PC-3 (cell line): ENCODE results near the gene LRP1B. TPM values are rescaled to one million over a fixed set of nuclear protein-coding genes. Genes with fewer than 3 reads are reported as not detected.

Experiments
- ATAC-seq: fragments of 200-7000 bp; cut with Tn5 transposase; 2 replicates; pipeline ENCODE4 v1.9.1; 2020; ENCODE audit warnings: mild to moderate bottlenecking, moderate library complexity
- BruUV-seq: library from RNA; stranded (reverse); fragments of 400-500 nt; replicated peaks from 2 replicates; lab custom pipeline; 2021; lab: Mats Ljungman, UMichigan
- CTCF ChIA-PET: fragments of 300-600 bp; sonication (Branson Sonifier 250); formaldehyde crosslinking; loops from one replicate; lab custom pipeline; 2022; ENCODE audit warnings: antibody characterized with exemption; lab: Charles Lee
- POLR2A ChIA-PET: fragments of 300-600 bp; sonication (Branson Sonifier 250); formaldehyde crosslinking; loops from one replicate; lab custom pipeline; 2022; ENCODE audit warnings: antibody characterized with exemption; ENCODE audit not compliant: unreplicated experiment; lab: Charles Lee
- DNase-seq: peaks from one replicate; pipeline ENCODE4 v3.0.0-alpha.2; 2015
- H2AFZ ChIP-seq: fragments of 300-600 bp; sonication (generic); 2 replicates; pipeline ENCODE4 v1.6.0; 2016; ENCODE audit warnings: antibody characterized with exemption, low read length
- H3F3A ChIP-seq: fragments of 300-600 bp; sonication (generic); one replicate; pipeline ENCODE4 v1.6.0; 2017; ENCODE audit warnings: antibody characterized with exemption, low read length, control low read depth, mild to moderate bottlenecking; ENCODE audit not compliant: unreplicated experiment
- H3K27ac ChIP-seq: fragments of 300-600 bp; sonication (generic); 2 replicates; pipeline ENCODE4 v1.5.1; 2016; ENCODE audit warnings: mild to moderate bottlenecking, low read length
- H3K27me3 ChIP-seq: fragments of 300-600 bp; sonication (generic); 2 replicates; pipeline ENCODE4 v1.6.1; 2016; ENCODE audit warnings: low read length, mixed read lengths
- H3K36me3 ChIP-seq: fragments of 300-600 bp; sonication (generic); 2 replicates; pipeline ENCODE4 v1.6.1; 2016; ENCODE audit warnings: low read depth, mixed run types, low read length, mixed read lengths
- H3K4me1 ChIP-seq: fragments of 300-600 bp; sonication (generic); 2 replicates; pipeline ENCODE4 v1.5.1; 2016; ENCODE audit warnings: low read length; ENCODE audit not compliant: insufficient read depth
- H3K4me2 ChIP-seq: fragments of 300-600 bp; sonication (generic); 2 replicates; pipeline ENCODE4 v1.6.0; 2016; ENCODE audit warnings: low read length
- H3K4me3 ChIP-seq: fragments of 300-600 bp; sonication (generic); 2 replicates; pipeline ENCODE4 v1.5.1; 2016; ENCODE audit warnings: mild to moderate bottlenecking, low read length, mixed read lengths
- H3K79me2 ChIP-seq: fragments of 300-600 bp; sonication (generic); 2 replicates; pipeline ENCODE4 v1.6.1; 2017; ENCODE audit warnings: low read length, mixed read lengths
- H3K9ac ChIP-seq: fragments of 300-600 bp; sonication (generic); 2 replicates; pipeline ENCODE4 v1.6.0; 2016; ENCODE audit warnings: mild to moderate bottlenecking, low read length
- H3K9me2 ChIP-seq: fragments of 300-600 bp; sonication (generic); replicated peaks from 2 replicates; pipeline ENCODE4 v1.6.1; 2016; ENCODE audit warnings: mixed run types, low read length, mixed read lengths
- H3K9me3 ChIP-seq: fragments of 300-600 bp; sonication (generic); 2 replicates; pipeline ENCODE4 v1.6.1; 2016; ENCODE audit warnings: low read length, mixed read lengths
- H4K20me1 ChIP-seq: fragments of 300-600 bp; sonication (generic); 2 replicates; pipeline ENCODE4 v1.6.1; 2016; ENCODE audit warnings: low read length, mixed read lengths
- EZH2 ChIP-seq: fragments of 300-600 bp; sonication (generic); IDR thresholded peaks from one replicate; pipeline ENCODE4 v1.6.1; 2017; ENCODE audit warnings: antibody characterized with exemption, mild to moderate bottlenecking, low read length; ENCODE audit not compliant: unreplicated experiment
- EZH2phosphoT487 ChIP-seq: fragments of 300-600 bp; sonication (generic); IDR thresholded peaks from 2 replicates; pipeline ENCODE4 v1.6.1; 2018; ENCODE audit warnings: mild to moderate bottlenecking, antibody characterized with exemption, low read length, borderline replicate concordance
- intact Hi-C: fragments of 100-400 bp; cut with micrococcal nuclease; formaldehyde crosslinking; loops from 2 replicates; pipeline ENCODE4 v1.9.0; 2023
- total RNA-seq: library from RNA; depleted of rRNA; stranded (reverse); fragments of >200 nt; gene quantifications from 2 replicates; pipeline ENCODE4 v1.2.3, GENCODE V29; 2014
- TF ChIP-seq, protein P1 (sequence below): fragments of 300-600 bp; sonication (generic); conservative IDR thresholded peaks from 2 replicates; pipeline ENCODE4 v1.5.1; 2017; ENCODE audit warnings: antibody characterized with exemption, low read depth, mild to moderate bottlenecking, low read length

LRP1B gene
- total RNA-seq, 1 experiment from 2014 or later, result 0.04 TPM

DNA sequence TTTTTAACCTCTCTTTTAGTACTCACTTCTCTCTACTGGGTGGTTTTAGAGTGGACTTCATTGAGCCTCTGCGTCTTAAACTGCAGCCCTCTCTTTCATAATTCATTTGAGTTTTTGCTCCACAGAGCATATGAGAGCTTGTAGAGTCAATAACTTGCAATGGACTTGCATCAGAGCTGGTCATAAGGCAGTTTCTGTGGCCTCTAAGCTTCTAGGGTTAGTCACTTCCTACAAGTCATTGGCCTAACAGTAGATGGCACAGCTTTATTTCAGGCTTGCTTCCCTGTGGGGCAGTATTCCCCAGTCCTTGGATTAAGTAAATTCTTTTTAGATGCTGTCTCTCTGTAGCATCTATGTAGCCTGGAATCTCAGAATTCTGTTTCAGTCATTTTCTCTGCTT is 1435.7 kb downstream of the LRP1B start:
- Histone ChIP-seq H3K4me2 (peak overlapping the region; percentile 11; the same call in 1 of the 2 replicates), H3K4me1 (peaks cover 7% of the 10 kb centered on the region), H3K27me3 (no peaks in the 10 kb centered on the region), H3K9me3 (no peaks in the 10 kb centered on the region), H3K79me2 (no peaks in the 10 kb centered on the region), H4K20me1 (no peaks in the 10 kb centered on the region), H3K27ac (peak overlapping the region; percentile 5; the same call in 1 of the 2 replicates), H3K9me2 (no peaks in the 10 kb centered on the region), H3F3A (no peaks in the 10 kb centered on the region), H3K36me3 (no peaks in the 10 kb centered on the region), H3K4me3 (no peak overlapping the region), H3K9ac (no peak overlapping the region), H2AFZ (peak overlapping the region; percentile 22; the same call in 1 of the 2 replicates)
- POLR2A ChIA-PET, result interaction anchor here (0.5 to 1.0 kb wide), 4 partner anchors 10 to 610 kb away, joined by 3 to 11 read pairs (median 4); no protein-coding TSS in a partner anchor
- CTCF ChIA-PET, result no interaction called here
- no TSS peak for BruUV-seq
- peak; percentile 100 for ATAC-seq
- peak; percentile 81 for DNase-seq
- no peak for TF ChIP-seq EZH2
- TF ChIP-seq EZH2phosphoT487, result no peak
- TF ChIP-seq, protein P1, sequence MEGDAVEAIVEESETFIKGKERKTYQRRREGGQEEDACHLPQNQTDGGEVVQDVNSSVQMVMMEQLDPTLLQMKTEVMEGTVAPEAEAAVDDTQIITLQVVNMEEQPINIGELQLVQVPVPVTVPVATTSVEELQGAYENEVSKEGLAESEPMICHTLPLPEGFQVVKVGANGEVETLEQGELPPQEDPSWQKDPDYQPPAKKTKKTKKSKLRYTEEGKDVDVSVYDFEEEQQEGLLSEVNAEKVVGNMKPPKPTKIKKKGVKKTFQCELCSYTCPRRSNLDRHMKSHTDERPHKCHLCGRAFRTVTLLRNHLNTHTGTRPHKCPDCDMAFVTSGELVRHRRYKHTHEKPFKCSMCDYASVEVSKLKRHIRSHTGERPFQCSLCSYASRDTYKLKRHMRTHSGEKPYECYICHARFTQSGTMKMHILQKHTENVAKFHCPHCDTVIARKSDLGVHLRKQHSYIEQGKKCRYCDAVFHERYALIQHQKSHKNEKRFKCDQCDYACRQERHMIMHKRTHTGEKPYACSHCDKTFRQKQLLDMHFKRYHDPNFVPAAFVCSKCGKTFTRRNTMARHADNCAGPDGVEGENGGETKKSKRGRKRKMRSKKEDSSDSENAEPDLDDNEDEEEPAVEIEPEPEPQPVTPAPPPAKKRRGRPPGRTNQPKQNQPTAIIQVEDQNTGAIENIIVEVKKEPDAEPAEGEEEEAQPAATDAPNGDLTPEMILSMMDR, result peak; percentile 43
- intact Hi-C loops, result loop anchor here (10.0 kb wide), 1 partner anchor 610 kb away; no protein-coding TSS in a partner anchor

DNA sequence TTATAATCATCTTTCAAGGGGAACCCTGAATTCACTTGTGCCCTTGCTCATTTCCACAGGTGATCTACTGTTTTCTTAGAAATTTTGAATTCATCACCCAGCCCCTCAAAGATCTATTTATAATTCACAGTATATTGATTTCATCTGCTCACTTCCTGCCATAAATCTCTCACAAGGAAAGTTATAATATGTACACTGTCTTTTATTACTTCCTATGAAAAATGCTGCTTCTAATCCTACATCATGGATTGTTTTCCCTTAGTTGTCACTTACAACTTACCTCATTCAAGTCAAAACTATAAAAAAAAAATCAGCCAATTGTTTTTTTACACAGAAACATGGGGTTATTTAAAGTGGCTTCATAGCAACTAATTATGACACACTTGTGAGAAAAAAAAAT is 1443.0 kb downstream of the LRP1B start:
- H3K9me2 ChIP-seq, result no peaks in the 10 kb centered on the region
- intact Hi-C loops, result no loop called here
- no peak overlapping the region for H3K9ac ChIP-seq
- ATAC-seq (peak; percentile 50), DNase-seq (no peak)
- no peak overlapping the region for H2AFZ ChIP-seq
- no peaks in the 10 kb centered on the region for H4K20me1 ChIP-seq
- no TSS peak for BruUV-seq
- no peak overlapping the region for H3K4me3 ChIP-seq
- no peaks in the 10 kb centered on the region for H3F3A ChIP-seq
- H3K79me2 ChIP-seq, result no peaks in the 10 kb centered on the region
- POLR2A ChIA-PET, result no interaction called here
- H3K27me3 ChIP-seq, result no peaks in the 10 kb centered on the region
- no peaks in the 10 kb centered on the region for H3K4me1 ChIP-seq
- TF ChIP-seq, protein P1, result no peak
- TF ChIP-seq EZH2phosphoT487, result no peak
- no peak for TF ChIP-seq EZH2
- H3K4me2 ChIP-seq, result no peak overlapping the region
- H3K9me3 ChIP-seq, result no peaks in the 10 kb centered on the region
- CTCF ChIA-PET, result no interaction called here
- no peaks in the 10 kb centered on the region for H3K36me3 ChIP-seq
- no peak overlapping the region for H3K27ac ChIP-seq

DNA sequence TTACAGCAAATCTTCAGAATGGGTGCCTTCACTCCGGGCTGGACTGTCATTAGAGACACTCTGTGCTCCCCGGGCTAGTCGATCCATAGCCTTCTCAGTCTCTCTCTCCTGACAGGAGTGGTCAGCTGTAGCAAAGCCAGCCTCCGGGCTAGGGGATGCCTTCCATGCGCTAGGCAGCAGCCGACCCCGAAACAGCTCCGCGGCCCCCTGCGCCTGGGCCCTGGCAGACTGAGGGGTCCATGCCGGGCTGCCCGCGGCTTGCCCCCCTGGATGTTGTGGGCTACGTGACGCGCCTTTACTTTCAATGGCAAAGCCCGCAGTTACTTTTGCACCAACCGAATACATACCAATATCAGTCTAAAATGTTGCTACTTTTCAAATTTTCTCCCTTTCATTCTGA is 1447.2 kb downstream of the LRP1B start:
- Histone ChIP-seq H3K9me3 (no peaks in the 10 kb centered on the region), H3K27me3 (no peaks in the 10 kb centered on the region), H3K4me1 (no peaks in the 10 kb centered on the region), H3K9ac (no peak overlapping the region), H2AFZ (no peak overlapping the region), H3F3A (no peaks in the 10 kb centered on the region), H3K9me2 (no peaks in the 10 kb centered on the region), H3K27ac (no peak overlapping the region), H3K4me3 (no peak overlapping the region), H3K36me3 (no peaks in the 10 kb centered on the region), H3K79me2 (no peaks in the 10 kb centered on the region), H3K4me2 (no peak overlapping the region), H4K20me1 (no peaks in the 10 kb centered on the region)
- DNase-seq (no peak), ATAC-seq (no peak)
- TF ChIP-seq, protein P1, result no peak
- TF ChIP-seq EZH2phosphoT487 (no peak), EZH2 (no peak)
- POLR2A ChIA-PET, result no interaction called here
- BruUV-seq, result no TSS peak
- CTCF ChIA-PET, result no interaction called here
- intact Hi-C loops, result no loop called here
